Hippocampal formation (tissue), 2 donors: ENCODE data around the gene POU1F1.
"Not testable (repeated sequence)": the region's sequence is repeated elsewhere in the genome, so short reads cannot be mapped to it uniquely, and the experiment has no call there.

Experiments used
- DNase-seq, 2 donors: peaks; one replicate each; lab custom pipeline; 2025; lab: John Stamatoyannopoulos, UW

The POU1F1 gene, protein sequence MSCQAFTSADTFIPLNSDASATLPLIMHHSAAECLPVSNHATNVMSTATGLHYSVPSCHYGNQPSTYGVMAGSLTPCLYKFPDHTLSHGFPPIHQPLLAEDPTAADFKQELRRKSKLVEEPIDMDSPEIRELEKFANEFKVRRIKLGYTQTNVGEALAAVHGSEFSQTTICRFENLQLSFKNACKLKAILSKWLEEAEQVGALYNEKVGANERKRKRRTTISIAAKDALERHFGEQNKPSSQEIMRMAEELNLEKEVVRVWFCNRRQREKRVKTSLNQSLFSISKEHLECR

DNA sequence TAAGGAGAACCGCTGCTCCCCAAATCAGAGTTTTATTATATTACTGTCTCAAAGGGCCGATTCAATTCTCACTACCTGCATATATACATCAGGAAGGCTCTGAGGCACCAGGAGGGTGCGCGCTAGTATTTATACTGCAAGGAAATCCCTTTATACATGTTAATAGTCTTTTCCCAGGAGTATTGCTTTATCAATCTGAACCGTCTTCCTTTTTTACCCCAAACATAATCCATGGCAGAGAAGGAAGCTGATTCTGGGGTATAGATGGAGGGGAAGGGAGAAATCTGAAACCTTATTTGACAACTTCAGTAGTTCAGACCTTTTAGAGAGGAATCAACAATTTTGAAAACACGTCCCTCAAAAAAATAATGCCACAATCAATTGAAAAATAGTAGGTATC lies at the start of gene POU1F1:
TSS of gene POU1F1 (minus strand) at position 101 of the 400 bp plus-strand sequence. CDS start 122 bp downstream, outside the sequence.
- no peak for DNase-seq

DNA sequence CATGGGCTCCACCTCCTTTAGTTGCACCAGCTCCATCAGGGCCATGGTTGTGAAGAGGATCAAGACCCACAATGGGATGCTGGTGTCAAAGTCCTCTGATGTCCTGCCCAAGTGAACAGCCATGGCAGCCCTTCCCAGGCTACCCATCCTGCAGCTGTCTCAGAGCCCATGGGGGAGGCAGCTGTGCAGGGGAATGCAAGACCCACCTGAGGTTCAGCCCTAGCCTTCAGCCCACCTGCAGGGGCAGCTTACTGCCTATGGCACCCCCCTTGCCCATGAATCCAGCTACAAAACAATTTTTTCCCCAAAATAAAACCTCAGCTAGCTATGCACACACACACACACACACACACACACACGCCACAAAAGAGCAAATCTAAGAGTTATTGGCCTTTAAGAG lies 48.2 kb upstream of the POU1F1 start:
- no peak for DNase-seq

DNA sequence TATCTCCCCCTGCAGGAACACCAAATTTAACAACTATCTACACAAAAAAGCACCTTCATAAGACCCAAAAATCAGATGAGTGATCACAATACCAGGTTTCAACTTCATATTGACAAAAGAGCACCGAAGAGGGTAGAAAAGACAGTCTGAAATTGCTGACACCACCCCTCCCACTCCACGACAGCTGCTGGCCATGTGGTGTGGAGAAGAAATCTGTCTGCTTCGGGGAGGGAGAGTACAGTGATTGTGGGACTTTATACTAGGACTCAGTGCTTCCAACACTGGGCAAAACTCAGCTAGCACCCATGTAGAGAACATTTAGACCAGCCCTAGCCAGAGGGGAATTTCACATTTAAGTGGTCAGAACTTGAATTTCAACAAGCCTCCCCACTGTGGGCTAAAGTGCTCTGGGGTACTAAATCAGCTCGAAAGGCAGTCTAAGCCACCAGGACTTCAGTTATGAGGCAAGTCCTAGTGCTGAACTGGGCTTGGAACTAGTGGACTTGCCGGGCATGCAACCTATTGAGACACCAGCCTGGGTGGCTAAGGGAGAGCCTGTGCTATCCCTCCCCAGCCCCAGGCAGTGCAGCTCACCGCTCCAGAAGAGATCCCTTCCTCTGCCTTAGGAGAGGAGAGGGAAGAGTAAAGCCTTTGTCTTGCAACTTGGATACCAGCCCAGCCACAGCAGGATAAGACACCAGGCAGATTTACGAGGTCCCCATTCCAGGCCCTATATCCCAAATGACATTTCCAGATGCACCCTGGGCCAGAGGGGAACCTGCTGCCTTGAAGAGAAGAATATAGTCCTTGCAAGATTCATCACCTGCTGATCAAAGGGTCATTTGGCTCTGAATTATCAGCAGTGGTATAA lies 44.6 kb upstream of the POU1F1 start:
- DNase-seq = no peak

DNA sequence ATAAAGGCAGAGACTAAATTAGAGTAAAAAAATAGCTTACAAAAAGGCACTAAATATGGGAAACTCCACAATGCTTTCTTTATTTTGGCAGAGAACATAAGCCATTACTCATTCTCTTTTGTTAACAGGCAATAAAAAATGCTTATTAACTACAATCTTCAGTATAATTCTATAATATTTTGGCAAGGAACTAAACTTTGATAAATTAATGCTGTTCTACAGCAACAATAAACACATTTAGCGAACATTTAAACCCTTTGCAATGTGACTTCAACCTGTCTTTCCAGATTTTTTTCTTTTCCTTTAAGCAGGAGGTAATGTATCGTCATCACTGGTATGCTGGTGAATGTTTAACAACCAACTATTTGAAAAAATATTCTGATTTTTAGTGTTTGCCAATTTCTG lies 42.2 kb upstream of the POU1F1 start:
- no peak for DNase-seq

DNA sequence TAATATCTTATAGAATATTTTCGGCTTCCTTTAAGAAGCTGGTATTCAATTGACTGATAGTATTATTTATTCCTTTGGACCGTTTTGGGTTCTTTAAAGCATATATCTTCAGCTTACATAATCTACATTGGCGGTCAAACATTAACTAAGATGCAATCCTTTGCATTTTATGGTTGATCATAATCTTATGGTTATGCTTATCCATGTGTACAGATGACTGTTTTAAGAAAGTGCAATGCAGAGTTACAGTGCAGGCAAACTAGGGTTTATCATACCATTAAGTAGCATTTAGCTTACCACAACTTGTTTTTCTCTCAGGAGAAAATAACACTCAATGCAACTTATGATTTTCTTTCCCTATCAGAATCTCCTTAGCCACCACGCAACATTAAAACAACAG lies 41.4 kb upstream of the POU1F1 start:
- no peak for DNase-seq

DNA sequence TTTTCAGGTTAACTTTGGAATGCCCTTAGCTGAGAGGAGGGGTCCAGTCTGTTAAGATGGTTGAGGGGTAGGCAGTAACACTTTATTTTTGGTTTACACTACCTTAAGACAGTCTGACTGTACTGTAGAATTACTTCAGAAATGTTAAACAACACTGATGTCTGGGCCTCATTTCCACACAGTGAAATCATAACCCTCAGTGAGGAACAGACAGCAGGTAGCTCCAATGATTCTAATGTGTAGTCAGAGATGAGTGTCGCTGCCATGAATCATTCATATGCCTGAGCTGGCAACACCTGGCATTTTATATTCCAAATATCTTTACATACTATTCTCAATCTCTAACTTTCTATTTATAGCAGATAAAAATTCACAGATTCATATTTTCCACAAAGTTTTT lies 37.3 kb upstream of the POU1F1 start:
- DNase-seq = no peak

DNA sequence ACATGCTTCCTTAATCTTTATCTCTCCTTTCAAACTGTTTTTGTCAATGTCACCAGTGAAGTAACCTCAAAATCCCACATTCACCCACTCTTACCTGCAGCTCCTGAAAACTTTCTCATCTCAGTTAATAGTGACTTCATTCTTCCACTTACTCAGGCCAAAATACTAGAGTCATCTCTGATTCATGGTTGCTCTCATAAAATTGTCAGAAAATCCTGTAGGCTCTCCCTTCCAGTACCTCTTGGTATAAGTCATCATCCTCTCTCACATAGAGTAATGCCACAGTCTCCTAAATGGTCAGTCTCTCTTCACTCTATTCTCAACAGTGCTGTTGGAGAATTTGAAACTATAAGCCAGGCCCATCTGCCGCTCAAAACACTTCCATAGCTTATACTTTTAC lies 34.9 kb upstream of the POU1F1 start:
- no peak for DNase-seq

DNA sequence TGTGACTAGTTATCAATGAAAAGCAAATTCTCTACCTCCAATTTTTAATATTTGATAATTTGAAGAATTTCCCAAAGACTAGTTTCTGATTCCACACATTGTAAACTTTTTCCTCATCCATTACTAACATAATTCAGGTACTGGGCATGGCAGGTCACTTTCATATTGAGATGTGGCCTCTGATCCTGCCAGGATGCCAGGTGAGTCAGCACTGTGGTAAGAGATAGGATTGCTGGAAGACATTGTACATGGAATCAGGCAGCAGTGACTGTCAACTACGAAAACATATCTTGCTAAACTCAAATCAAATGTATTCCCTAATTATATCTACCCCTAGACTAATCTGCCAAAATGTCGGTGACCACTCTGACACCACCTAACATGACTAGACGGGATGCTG lies 33.2 kb upstream of the POU1F1 start:
- DNase-seq = no peak

DNA sequence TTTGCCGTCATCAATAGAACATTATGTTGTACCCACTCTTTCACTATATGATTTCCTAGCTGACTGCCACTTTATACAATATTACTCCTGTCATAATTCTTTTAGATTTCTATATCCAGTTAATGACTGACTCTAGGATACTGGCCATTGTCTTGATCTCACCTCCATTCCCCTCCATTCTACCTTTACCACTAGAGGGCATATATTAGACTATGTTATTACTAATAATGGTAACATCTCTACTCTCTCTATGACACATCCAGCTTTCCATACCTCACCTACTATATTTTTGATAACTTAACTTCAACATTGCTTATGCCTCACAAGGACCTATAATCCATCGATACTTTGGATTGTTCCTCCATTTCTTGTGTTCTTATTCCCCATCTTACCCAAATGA lies 31.4 kb upstream of the POU1F1 start:
- no peak for DNase-seq

DNA sequence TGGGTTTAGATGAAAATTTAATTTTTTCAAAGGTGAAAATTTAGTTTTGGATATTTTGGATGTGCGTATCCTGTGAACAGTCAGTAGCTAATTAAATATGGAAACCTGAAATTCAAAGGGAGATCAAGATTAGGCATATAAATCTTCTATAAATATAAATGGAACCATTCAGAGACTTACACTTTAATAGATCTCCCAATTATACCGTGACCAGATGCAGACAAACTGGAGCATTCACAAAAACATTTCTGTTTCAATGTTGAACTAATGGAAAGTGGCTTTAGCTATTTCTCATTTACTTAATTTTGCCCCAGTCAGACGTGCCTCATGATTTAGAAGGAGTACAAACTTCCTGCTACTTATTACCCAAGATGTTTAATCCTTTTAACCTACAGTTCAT lies 29.1 kb upstream of the POU1F1 start:
- DNase-seq = no peak

DNA sequence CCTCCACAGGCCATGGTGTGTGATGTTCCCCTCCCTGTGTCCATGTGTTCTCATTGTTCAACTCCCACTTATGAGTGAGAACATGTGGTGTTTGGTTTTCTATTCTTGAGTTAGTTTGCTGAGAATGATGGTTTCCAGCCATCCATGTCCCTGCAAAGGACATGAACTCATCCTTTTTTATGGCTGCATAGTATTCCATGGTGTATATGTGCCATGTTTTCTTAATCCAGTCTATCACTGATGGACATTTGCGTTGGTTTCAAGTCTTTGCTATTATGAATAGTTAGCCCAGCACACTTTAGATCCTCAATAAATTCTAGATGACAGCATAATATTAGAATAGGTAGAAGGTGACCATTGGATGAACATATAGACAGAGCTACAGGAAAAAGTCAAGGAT lies 28.6 kb upstream of the POU1F1 start:
- DNase-seq = not testable (repeated sequence)

DNA sequence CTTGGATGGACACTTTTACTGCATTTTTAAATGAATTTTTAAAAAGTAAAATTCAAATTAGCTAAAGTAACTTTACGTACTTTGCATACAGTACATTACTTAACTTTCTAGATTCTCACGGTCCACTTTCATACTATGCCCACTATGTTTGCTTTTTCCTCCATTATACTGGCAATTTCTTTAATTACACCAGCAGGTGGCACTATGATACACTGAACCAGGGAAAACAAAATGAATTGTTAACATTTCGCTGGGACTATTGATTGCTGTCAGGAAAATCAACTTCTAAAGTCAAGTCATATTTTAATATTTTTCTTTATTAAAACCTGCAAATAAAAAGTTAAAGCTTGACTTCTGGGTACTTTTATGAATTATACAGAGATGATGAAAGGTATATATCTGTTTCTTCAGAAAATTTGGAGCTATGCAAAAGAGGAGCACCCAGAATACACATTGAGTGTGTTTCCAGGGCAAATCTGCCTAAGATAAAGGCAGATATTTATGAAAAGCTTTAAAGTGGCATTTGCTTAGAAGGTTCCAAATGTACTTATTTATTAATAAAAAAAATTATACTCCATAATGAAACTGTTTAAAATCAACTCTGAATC lies 21.8 kb upstream of the POU1F1 start:
- DNase-seq = peak in 1 of 2 donors; percentile 64

DNA sequence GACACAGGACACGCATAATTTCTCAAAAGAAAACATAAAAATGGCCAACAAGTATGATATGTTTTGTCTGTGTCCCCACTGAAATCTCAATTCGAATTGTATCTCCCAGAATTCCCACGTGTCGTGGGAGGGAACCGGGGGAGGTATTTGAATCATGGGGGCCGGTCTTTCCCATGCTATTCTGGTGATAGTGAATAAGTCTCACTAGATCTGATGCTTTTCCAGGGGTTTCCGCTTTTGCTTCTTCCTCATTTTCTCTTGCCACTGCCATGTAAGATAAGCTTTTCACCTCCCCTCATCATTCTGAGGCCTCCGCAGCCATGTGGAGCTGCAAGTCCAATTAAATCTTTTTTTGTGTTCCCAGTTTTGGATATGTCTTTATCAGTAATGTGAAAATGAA lies 12.1 kb upstream of the POU1F1 start:
- no peak for DNase-seq

DNA sequence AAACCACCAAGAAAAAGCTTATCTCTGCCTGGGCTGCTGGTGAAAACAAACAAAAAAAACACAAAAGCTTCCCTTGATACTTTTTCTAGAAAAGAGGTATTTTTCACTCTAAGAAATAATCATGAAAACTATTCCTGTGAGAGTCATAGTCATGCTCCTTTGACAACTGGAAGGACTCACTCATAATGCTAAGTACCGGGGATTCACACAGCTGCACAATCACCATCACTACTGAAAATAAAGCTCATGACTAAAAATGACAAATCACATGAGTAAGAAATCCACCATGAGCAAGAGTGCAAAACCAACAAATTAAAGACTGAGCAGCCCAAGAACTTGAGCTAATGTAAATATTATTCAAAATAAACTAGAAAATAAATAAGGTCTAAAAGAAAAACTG lies 10.6 kb upstream of the POU1F1 start:
- no peak for DNase-seq

DNA sequence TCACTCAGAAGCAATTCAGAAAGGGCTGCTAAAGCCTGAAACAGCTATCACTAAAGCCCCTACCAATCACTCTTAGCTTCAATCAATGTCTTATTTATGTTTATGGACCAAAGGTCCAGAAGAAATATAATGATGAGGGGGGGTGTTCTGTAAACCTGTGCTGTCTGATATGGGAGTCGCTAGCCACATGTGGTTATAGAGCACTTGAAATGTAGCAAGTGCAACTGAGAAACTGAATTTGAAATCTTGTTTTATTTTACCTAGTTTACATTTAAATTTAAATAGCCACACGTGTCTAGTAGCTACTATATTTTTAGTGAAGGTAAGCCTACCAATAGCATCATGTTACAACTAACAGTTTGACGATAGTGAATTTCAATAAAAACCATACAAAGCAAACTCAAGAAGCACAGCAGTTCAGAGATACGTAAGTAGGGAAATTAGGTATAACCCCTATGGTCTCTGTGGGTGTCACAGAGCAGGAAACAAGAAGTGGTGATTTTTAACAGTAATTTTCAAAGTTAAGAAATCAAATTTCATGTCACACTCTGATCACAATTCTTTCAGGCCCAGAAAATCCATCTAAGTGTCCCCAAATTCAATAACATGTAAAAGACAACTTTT lies 3.6 kb downstream of the POU1F1 start:
- DNase-seq = no peak

DNA sequence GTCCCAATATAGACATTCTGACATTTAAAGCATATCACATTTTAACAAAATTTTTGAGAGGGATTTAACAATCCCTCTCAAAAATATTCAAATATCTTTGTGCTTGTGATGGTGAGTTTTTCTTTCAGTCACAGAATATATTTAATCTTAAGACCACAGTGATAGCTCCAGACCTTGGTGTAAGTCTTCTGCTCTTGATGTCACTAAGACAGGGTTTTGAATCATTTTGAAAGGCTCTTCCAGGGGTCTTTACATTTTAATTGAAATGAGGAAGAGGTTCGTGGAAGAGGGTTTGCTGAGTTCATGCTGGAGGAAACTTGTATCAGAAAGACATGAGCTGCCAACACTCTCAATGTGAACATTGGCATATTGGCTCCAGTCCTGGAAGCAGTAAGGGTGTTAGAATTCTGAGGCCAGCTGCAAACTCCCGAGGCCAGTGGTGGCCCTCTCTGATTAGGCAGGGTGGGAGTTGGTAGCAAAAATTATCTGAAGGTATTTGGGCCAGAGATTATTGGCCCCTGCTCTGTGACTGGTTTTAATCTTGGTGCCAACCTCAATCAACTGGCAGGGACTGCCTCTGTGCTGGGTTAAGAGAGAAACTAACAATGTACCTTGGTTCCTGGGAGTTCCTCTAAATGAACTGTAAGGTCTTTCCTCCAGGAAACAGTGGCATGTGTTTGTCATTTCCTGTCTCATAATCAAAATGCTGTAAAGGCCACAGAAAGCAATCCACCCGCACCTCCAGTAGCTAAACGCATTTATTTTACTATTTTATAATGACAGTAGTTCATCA lies 5.3 kb downstream of the POU1F1 start:
- DNase-seq = no peak

DNA sequence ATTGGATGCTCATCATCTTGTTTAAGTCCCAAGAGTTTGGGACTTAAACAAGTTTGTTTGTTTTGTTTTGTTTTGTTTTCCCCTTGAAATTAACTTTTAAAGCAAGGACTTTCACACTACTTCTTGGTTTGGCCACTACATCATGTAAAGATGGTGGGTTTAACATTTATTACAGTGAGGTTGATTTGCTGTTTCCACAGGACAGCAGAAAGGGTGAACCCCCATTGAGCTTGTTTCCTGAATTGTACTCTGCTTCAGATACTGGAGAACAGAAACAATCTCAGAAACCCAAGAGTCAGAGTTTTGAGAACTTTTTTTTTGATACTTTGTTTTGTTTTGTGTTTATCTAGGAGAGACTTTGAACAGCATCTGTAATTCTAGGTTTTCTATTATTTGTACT lies 6.7 kb downstream of the POU1F1 start:
- DNase-seq = no peak

DNA sequence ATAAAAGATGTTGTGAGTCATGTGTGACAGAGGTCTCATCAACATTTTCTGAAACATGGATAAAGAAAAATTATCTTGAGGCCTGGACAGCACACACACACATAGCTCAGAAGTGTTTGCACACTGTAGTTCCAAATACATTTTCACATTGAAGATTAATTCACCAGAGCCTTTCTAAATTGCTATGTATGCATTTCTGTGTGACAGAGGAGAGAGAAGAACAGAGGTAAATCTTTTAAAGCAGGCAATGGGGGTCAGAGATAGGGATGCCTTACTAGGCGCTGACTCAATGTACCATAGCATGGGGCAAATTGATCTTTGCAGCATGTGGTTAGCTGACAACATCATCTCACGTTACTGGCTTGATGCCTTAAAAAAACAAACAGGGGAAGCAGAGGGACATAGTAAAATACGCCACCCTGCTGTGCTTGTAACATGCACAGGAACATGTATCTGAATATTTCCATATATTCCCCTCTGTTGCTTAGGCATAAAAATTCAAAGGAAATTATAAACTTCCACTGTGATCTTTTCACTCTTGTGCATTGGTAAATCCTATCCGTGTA lies 7.7 kb downstream of the POU1F1 start:
- DNase-seq = no peak

DNA sequence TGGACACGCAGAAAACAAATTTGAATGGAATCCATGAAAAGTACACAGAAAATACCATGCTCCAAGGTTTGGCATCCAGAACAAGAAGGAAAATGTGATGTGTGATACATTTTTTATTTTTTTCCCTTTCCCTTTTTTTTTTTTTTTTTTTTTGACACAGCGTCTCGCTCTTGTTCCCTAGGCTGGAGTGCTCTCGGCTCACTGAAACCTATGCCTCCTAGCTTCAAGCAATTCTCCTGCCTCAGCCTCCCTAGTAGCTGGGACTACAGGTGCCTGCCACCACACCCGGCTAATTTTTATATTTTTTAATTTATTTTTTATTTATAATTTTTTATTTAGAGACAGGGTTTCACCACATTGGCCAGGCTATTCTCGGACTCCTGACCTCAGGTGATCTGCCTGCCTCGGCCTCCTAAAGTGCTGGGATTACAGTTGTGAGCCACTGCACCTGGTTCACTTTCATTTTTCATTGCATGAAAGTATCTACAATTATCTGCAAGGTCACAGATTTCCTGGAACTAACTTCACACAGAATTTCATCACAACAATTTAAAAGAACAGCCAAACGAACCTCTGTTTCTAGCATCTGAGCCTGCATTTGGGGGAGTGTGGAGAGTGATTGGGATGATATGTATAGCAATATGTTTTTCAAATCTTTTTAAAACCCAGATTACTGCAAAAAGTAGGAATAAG lies 8.3 kb downstream of the POU1F1 start:
- DNase-seq = no peak

DNA sequence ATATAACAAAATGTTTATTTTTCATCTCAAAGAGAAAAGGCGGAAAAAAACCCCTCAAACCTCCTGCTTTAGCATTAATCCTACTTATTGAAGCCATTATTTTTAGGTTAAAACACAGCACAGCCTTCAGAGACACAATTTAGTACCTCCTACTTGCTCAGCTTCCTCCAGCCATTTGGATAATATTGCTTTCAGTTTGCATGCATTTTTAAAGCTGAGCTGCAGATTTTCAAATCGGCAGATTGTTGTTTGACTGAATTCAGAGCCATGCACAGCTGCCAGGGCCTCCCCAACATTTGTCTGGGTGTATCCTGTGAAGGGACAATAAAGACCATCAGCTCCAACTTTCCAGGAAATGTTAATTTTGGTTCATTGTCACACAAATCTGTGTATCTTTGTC lies 14.5 kb downstream of the POU1F1 start:
- DNase-seq = no peak

DNA sequence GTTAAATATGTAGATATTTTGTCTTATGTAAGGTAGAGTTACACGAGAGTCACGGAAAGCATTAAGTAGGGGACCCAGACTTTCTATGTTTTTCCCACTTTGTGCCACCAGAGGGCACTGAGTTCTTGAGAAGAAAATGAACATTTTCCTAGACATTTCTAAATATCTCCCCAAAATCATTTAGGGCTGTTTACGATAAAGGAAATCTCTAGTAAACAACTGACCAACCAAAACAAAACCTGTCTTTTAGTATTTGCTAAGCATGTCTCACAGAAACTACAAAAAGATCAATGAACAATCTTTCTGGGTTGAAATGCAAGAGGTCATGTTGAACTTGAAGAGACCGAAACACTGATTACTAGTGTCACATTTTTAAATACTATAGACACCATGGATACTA lies 16.1 kb downstream of the POU1F1 start:
- peak; percentile 4 to 42 for DNase-seq
